Lung (tissue), 12 donors: Measurements from ENCODE around the gene GRB7. TPM values are rescaled to one million over a fixed set of nuclear protein-coding genes. Genes with fewer than 3 reads are reported as not detected.

Source experiments
- ATAC-seq: fragments of 200-7000 bp; cut with Tn5 transposase; one replicate; pipeline ENCODE4 v1.9.1; 2020; ENCODE audit warnings: moderate number of reproducible peaks; ENCODE audit not compliant: insufficient read depth, low FRiP score
- DNase-seq, 3 donors: peaks; one replicate each; pipeline ENCODE4 v3.0.0-alpha.2; 2013 to 2017
- H3K27ac ChIP-seq, 2 donors: one replicate each; pipeline ENCODE4 v1.5.1; 2013; ENCODE audit warnings: mild to moderate bottlenecking in 2 of 2, moderate library complexity in 2 of 2, control low read depth in 1 of 2, inconsistent platforms in 1 of 2, low read depth in 1 of 2, low read length in 1 of 2
- H3K27me3 ChIP-seq, 3 donors: one replicate each; pipeline ENCODE4 v1.5.1; 2013; ENCODE audit warnings: low read length in 2 of 3; ENCODE audit not compliant: control insufficient read depth in 3 of 3, insufficient read depth in 3 of 3
- H3K36me3 ChIP-seq, 4 donors: one replicate each; pipeline ENCODE4 v1.5.1; 2013; ENCODE audit warnings: low read length in 4 of 4, mild to moderate bottlenecking in 1 of 4, moderate library complexity in 1 of 4; ENCODE audit not compliant: control insufficient read depth in 4 of 4, insufficient read depth in 4 of 4
- H3K4me1 ChIP-seq, 5 donors: one replicate each; pipeline ENCODE4 v1.5.1; 2013; ENCODE audit warnings: low read length in 5 of 5, mild to moderate bottlenecking in 2 of 5, moderate library complexity in 1 of 5; ENCODE audit not compliant: control insufficient read depth in 5 of 5, insufficient read depth in 5 of 5
- H3K4me3 ChIP-seq: one replicate; pipeline ENCODE4 v1.5.1; 2013; ENCODE audit warnings: mild to moderate bottlenecking, control low read depth, moderate library complexity
- H3K9ac ChIP-seq, 2 donors: one replicate each; pipeline ENCODE4 v1.5.1; 2013; ENCODE audit warnings: low read length in 2 of 2, control low read depth in 1 of 2; ENCODE audit not compliant: insufficient read depth in 1 of 2
- H3K9me3 ChIP-seq, 4 donors: one replicate each; pipeline ENCODE4 v1.5.1; 2013; ENCODE audit warnings: low read length in 3 of 4, mild to moderate bottlenecking in 1 of 4, moderate library complexity in 1 of 4; ENCODE audit not compliant: control insufficient read depth in 4 of 4, insufficient read depth in 3 of 4
- WGBS, 2 donors: extraction: QIAGEN DNeasy Blood & Tissue Kit; methylation state at CpG; one replicate each; pipeline ENCODE4 v1.1.7; 2013; 5-methylcytosine and 5-hydroxymethylcytosine counted together
- polyA plus RNA-seq, 2 donors: library from polyadenylated mRNA; stranded (reverse); fragments of 200-250 nt; gene quantifications; one replicate each; pipeline ENCODE4 v1.2.1, GENCODE V29; 2013
- total RNA-seq, 2 donors: library from RNA; depleted of rRNA in 1 of 2; stranded (reverse); fragments of >200 nt in 1 of 2; gene quantifications; one replicate each; pipeline ENCODE4 v1.2.1, GENCODE V29; 2014 to 2021
- TF ChIP-seq, protein P1 (sequence below): IDR thresholded peaks from 2 replicates; pipeline ENCODE4 v1.5.1; 2012; ENCODE audit warnings: mild to moderate bottlenecking; ENCODE audit errors: control extremely low read depth, extremely low read depth
- donor health status: control.
- donor health status: control.
- donor health status: Bipolar disorder and iron deficiency.
- donor health status: healthy.
- donor health status: DM: yes; HTN: yes; CAD: no.

The GRB7 gene
- total and polyA plus RNA-seq, 4 donors = 6.6 to 25.5 (median 16.6) TPM

DNA sequence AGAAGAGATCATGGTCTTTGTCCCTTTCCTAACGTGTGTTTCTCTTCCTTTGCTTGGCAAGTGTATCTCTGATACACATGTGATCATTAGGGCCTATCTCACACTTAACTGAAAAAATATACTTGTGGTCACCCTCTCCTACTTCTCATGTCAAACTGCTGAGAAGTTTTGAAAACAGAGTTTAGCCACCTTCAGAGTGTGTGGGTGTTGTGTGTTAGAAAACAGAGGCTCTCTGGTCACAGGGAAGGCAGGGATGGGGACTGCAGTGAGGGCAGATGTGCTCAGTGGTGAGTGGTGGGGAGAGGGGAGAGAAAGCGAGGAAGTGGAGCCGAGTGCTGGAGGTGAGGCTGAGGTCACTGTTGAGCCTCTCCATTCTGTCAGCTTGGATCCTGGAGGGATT is 29.4 kb downstream of the GRB7 start:
- TF ChIP-seq, protein P1, sequence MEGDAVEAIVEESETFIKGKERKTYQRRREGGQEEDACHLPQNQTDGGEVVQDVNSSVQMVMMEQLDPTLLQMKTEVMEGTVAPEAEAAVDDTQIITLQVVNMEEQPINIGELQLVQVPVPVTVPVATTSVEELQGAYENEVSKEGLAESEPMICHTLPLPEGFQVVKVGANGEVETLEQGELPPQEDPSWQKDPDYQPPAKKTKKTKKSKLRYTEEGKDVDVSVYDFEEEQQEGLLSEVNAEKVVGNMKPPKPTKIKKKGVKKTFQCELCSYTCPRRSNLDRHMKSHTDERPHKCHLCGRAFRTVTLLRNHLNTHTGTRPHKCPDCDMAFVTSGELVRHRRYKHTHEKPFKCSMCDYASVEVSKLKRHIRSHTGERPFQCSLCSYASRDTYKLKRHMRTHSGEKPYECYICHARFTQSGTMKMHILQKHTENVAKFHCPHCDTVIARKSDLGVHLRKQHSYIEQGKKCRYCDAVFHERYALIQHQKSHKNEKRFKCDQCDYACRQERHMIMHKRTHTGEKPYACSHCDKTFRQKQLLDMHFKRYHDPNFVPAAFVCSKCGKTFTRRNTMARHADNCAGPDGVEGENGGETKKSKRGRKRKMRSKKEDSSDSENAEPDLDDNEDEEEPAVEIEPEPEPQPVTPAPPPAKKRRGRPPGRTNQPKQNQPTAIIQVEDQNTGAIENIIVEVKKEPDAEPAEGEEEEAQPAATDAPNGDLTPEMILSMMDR = no peak
- H3K27ac ChIP-seq = no peak overlapping the region
- peak overlapping the region in 1 of 2 donors; percentile 11 for H3K9ac ChIP-seq
- WGBS, 2 donors = 58 to 68% methylated on average over 3 of the region's 3 CpGs
- H3K4me1 ChIP-seq = peaks cover 0 to 7% (median 0%) of the 10 kb centered on the region in 5 donors
- no peaks in the 10 kb centered on the region for H3K27me3 ChIP-seq
- H3K9me3 ChIP-seq = no peaks in the 10 kb centered on the region
- DNase-seq (no peak), ATAC-seq (no peak)
- H3K36me3 ChIP-seq = no peaks in the 10 kb centered on the region
- no peak overlapping the region for H3K4me3 ChIP-seq

DNA sequence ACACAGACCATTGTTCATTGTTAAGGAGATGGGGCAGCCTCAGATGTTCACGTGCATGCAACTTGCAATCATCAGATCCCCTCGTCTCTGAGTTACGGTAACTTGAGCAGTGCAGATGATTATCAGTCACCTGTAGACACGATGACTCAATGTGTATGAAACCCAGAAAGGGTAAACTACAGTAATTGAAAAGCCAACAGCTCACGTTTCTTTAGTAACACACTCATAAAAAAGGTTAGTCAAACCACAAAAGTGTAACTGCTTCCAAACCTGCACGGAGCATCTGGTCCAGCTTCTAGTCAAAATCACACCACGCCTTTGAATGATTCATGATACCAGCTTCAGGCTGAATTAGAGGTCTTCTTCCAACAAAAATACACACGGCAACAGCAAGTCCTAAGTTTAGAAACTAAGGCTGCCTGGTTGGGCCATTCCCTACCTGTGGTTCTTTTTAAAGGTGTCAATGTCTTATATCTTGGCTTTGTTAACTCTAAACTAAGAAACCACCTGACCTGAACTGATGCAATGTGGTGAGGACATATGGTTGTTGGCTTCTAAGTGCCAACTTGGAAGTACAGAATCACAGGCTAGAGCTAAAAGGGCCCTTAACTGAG is 32.3 kb downstream of the GRB7 start:
- Histone ChIP-seq H3K36me3 (no peaks in the 10 kb centered on the region), H3K27me3 (peaks cover 0 to 1% (median 0%) of the 10 kb centered on the region in 3 donors), H3K4me3 (no peak overlapping the region), H3K4me1 (no peaks in the 10 kb centered on the region), H3K27ac (no peak overlapping the region), H3K9ac (no peak overlapping the region), H3K9me3 (no peaks in the 10 kb centered on the region)
- WGBS, 2 donors = 72 to 78% methylated on average over 8 of the region's 8 CpGs
- no peak for DNase-seq
- no peak for ATAC-seq
- TF ChIP-seq, protein P1 = no peak

DNA sequence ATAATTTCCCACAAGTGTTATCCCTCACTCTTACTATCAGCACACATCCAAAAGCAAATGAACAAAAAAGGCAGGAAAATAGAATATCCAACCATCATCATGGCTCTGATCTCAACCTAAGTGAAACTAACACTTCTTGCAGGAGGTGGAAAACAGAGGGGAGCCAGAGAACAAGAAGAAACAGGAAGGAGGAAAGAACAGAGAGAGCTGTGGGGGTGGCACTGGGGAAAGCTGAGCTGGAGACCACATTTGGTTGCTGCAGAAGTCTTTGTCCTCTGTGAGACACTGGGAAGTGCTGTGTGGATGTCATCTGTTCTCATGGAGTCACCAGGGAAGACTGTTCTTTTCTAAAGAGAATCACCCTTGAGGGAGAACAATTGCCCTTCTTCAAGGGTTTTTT is 34.7 kb downstream of the GRB7 start:
- TF ChIP-seq, protein P1 = no peak
- Histone ChIP-seq H3K27me3 (peaks cover 0 to 3% (median under 1%) of the 10 kb centered on the region in 3 donors), H3K4me3 (no peak overlapping the region), H3K36me3 (no peaks in the 10 kb centered on the region), H3K9ac (no peak overlapping the region), H3K27ac (no peak overlapping the region), H3K9me3 (no peaks in the 10 kb centered on the region), H3K4me1 (no peaks in the 10 kb centered on the region)
- DNase-seq = no peak
- ATAC-seq = no peak
